ENCODE data around the gene GNPTG. TPM values are rescaled to one million over a fixed set of nuclear protein-coding genes. Genes with fewer than 3 reads are reported as not detected.

Gene GNPTG
- total RNA-seq, 1 experiment from 2014 or later, result 29.4 TPM

GRCh38 chr16:1314399-1315068 lies 37.2 kb upstream of the GNPTG start:
- Histone ChIP-seq H4K5ac (ENCODE audit: insufficient read length, low read depth, low read length) (no peak overlapping the region), H2BK20ac (ENCODE audit: low read depth, low read length, poor library complexity, severe bottlenecking) (no peak overlapping the region), H3T11ph (ENCODE audit: low read length) (no peak overlapping the region), H3K18ac (ENCODE audit: insufficient read length, low read depth, low read length) (no peak overlapping the region), H3K4me2 (ENCODE audit: insufficient read depth, insufficient read length, low read length) (no peak overlapping the region), H3K4ac (ENCODE audit: low read depth, low read length) (no peak overlapping the region), H2BK5ac (ENCODE audit: insufficient read length, low read length) (no peak overlapping the region), H4K8ac (replicated peaks; ENCODE audit: insufficient read length, low read depth, low read length) (no peak overlapping the region), H3K79me2 (ENCODE audit: insufficient read depth, low read length) (peaks cover 48% of the 10 kb centered on the region), H3K23ac (ENCODE audit: insufficient read length, low read depth, low read length) (no peak overlapping the region), H3K23me2 (ENCODE audit: insufficient read length, low read depth, low read length, poor library complexity, severe bottlenecking) (peaks cover 10% of the 10 kb centered on the region), H2AK5ac (ENCODE audit: insufficient read length, low read length) (no peak overlapping the region), H2BK120ac (ENCODE audit: low read depth, low read length, poor library complexity, severe bottlenecking) (no peak overlapping the region), H2BK12ac (ENCODE audit: insufficient read length, low read depth, low read length) (no peak overlapping the region), H4K91ac (ENCODE audit: insufficient read length, low read depth, low read length) (no peak overlapping the region), H2BK15ac (ENCODE audit: low read depth, low read length) (no peak overlapping the region), H3K56ac (ENCODE audit: insufficient read length, low read depth, low read length) (no peak overlapping the region), H2AFZ (ENCODE audit: low read length) (no peak overlapping the region), H3K27ac (ENCODE audit: insufficient read length, low read depth, low read length) (no peak overlapping the region), H3K79me1 (ENCODE audit: insufficient read depth, low read depth, low read length, poor library complexity, severe bottlenecking) (peaks cover 9% of the 10 kb centered on the region), H3K4me1 (ENCODE audit: insufficient read depth, low read length) (no peaks in the 10 kb centered on the region; the same call in 1 of the 2 replicates), H3K9ac (ENCODE audit: extremely low read depth, insufficient read length, low read length) (no peak overlapping the region), H3K14ac (ENCODE audit: insufficient read depth, low read length) (no peak overlapping the region; the same call in 1 of the 2 replicates), H3K9me3 (ENCODE audit: control insufficient read depth, low read depth, low read length) (no peaks in the 10 kb centered on the region), H4K20me1 (ENCODE audit: control insufficient read depth, insufficient read depth, insufficient read length) (peaks cover 5% of the 10 kb centered on the region), H3K27me3 (ENCODE audit: insufficient read depth, low read length) (no peaks in the 10 kb centered on the region)
- H3K27ac Mint-ChIP-seq, result no peak overlapping the region
- no peak overlapping the region for H3K4me3 Mint-ChIP-seq
- H3K4me1 Mint-ChIP-seq, result peaks cover 13 to 20% of the 10 kb centered on the region in 2 experiments
- TF ChIP-seq CTCF (conservative IDR thresholded peaks at IDR 0.05), result no peak
- no CpG with 5 or more reads among the region's 28 CpGs for WGBS (ENCODE audit: extremely low coverage, insufficient read length, low lambda C conversion rate)
- H3K36me3 Mint-ChIP-seq (ENCODE audit: insufficient read depth in 1 of 3, low read depth in 3 of 3), result peaks cover 55 to 76% (median 71%) of the 10 kb centered on the region in 3 experiments
- peaks cover 4 to 6% of the 10 kb centered on the region in 2 experiments for H3K9me3 Mint-ChIP-seq
- H3K27me3 Mint-ChIP-seq (ENCODE audit: low read depth), result no peaks in the 10 kb centered on the region
- no peak for DNase-seq
